ENCODE results near the gene NANS. TPM values are rescaled to one million over a fixed set of nuclear protein-coding genes. Genes with fewer than 3 reads are reported as not detected.

Gene NANS
- total and polyA plus RNA-seq, 2 of the 13 experiments (the other 11 are each of a cell fraction or from before 2014, with no cell fraction given): 86.9 to 203 TPM

DNA sequence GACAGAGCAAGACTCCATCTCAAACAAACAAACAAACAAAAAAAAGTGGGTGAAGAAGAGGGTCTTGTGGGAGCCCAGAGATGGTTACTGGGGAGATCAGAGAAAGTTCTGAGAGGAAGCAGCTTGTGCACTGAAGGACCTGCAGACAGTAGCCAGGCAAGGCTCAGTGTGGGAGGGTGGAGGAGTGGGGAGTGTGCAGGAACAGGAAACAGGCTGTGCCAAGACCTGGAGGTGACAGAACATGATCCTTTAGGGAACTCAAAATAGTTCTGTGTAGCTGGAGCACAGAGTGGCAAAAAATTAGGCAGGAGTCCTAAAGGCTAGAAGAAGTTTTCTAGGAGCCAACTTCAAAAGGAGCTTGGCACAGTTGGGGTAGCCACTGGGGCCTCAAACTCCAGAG is 19.2 kb upstream of the NANS start:
- intact Hi-C loops (cut with micrococcal nuclease; ENCODE audit: unreplicated experiment) (no loop called here), in situ Hi-C loops (cut with HindIII; ENCODE audit: extremely low pct_ligation_motif_present, low pct_unique_long_range_greater_than_20kb) (loop anchor here (10.0 kb wide), 1 partner anchor 113 kb away; the partner anchor contains the start of gene TRMO)
- H3K79me2 ChIP-seq (ENCODE audit: insufficient read depth, low read length): no peaks in the 10 kb centered on the region
- no peak overlapping the region for H3K27ac ChIP-seq (ENCODE audit: extremely low read length, insufficient read depth, low read length)
- DNase-seq (ENCODE audit: low spot score) (no peak), FAIRE-seq (no peak), ATAC-seq (no peak)
- no peak overlapping the region for H3K4me2 ChIP-seq (ENCODE audit: low read depth, low read length)
- no peaks in the 10 kb centered on the region for H4K20me1 ChIP-seq (ENCODE audit: insufficient read depth, low read length)
- no peaks in the 10 kb centered on the region for H3K9me3 ChIP-seq (ENCODE audit: low read length)
- BruUV-seq (replicated peaks): no TSS peak
- TF ChIP-seq ZNF33A (CRISPR knock-in tag; IDR thresholded peaks at IDR 0.05; ENCODE audit: borderline replicate concordance) (no peak), ZNF264 (CRISPR knock-in tag; IDR thresholded peaks at IDR 0.05) (no peak), NONO (IDR thresholded peaks at IDR 0.05) (no peak), NONO (CRISPR knock-in tag; conservative IDR thresholded peaks at IDR 0.05) (no peak), ZNF816 (CRISPR knock-in tag; IDR thresholded peaks at IDR 0.05; ENCODE audit: borderline replicate concordance) (no peak), ZNF788 (CRISPR knock-in tag; IDR thresholded peaks at IDR 0.05; ENCODE audit: borderline replicate concordance) (no peak), ZNF746 (CRISPR knock-in tag; IDR thresholded peaks at IDR 0.05) (no peak), ZNF724P (CRISPR knock-in tag; IDR thresholded peaks at IDR 0.05; ENCODE audit: borderline replicate concordance) (no peak), PRPF4 (IDR thresholded peaks at IDR 0.05; ENCODE audit: low read depth, low read length, poor library complexity, severe bottlenecking) (no peak), CENPX (CRISPR knock-in tag; IDR thresholded peaks at IDR 0.05) (no peak), ZSCAN31 (CRISPR knock-in tag; IDR thresholded peaks at IDR 0.05; ENCODE audit: low read depth) (no peak), ZFP36L1 (CRISPR knock-in tag; IDR thresholded peaks at IDR 0.05) (no peak), SNAI1 (CRISPR knock-in tag; IDR thresholded peaks at IDR 0.05; ENCODE audit: borderline replicate concordance) (no peak)
- TF ChIP-seq, protein P1, sequence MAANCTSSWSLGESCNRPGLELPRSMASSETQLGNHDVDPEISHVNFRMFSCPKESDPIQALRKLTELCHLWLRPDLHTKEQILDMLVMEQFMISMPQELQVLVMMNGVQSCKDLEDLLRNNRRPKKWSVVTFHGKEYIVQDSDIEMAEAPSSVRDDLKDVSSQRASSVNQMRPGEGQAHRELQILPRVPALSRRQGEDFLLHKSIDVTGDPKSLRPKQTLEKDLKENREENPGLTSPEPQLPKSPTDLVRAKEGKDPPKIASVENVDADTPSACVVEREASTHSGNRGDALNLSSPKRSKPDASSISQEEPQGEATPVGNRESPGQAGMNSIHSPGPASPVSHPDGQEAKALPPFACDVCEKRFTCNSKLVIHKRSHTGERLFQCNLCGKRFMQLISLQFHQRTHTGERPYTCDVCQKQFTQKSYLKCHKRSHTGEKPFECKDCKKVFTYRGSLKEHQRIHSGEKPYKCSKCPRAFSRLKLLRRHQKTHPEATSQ (CRISPR knock-in tag; IDR thresholded peaks at IDR 0.05; ENCODE audit: borderline replicate concordance): no peak
- TF ChIP-seq, protein P2, sequence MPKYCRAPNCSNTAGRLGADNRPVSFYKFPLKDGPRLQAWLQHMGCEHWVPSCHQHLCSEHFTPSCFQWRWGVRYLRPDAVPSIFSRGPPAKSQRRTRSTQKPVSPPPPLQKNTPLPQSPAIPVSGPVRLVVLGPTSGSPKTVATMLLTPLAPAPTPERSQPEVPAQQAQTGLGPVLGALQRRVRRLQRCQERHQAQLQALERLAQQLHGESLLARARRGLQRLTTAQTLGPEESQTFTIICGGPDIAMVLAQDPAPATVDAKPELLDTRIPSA (CRISPR knock-in tag; IDR thresholded peaks at IDR 0.05; ENCODE audit: borderline replicate concordance): no peak
- peaks cover 30% of the 10 kb centered on the region for H3K4me1 ChIP-seq (ENCODE audit: insufficient read depth, low read length)
- no peak overlapping the region for H3K9ac ChIP-seq (ENCODE audit: insufficient read depth, low read depth, low read length)
- POLR2A ChIA-PET: no interaction called here
- CTCF ChIA-PET (ENCODE audit: low intra/inter-chr PET ratio, low total read pairs): no interaction called here
- H3K36me3 ChIP-seq (replicated peaks in 1 of 2; ENCODE audit: control insufficient read depth in 1 of 2, insufficient read depth in 2 of 2, low read length in 2 of 2): no peaks in the 10 kb centered on the region
- H2AFZ ChIP-seq (ENCODE audit: low read length): no peak overlapping the region
- H3K27me3 ChIP-seq (ENCODE audit: control insufficient read depth in 1 of 2, insufficient read depth in 2 of 2, low read length in 2 of 2): peaks cover 0 to 19% of the 10 kb centered on the region in 2 experiments; a peak in 3 of 5 replicates
- no peak overlapping the region for H3K4me3 ChIP-seq (replicated peaks in 1 of 3; ENCODE audit: insufficient read depth in 1 of 3, low read depth in 2 of 3, low read length in 3 of 3)

Data from HepG2 (cell line).